Measurements from ENCODE around the gene LIPC.

Gene LIPC

GRCh38 chr15:58504674-58505234 is 73.0 kb downstream of the LIPC start:
- intact Hi-C loops (cut with DNase I): no loop called here
- DNase-seq: no peak

GRCh38 chr15:58505581-58505980 is 73.8 kb downstream of the LIPC start:
- intact Hi-C loops (cut with DNase I): no loop called here
- no peak for DNase-seq

- DNase-seq: no peak
- intact Hi-C loops (cut with DNase I): no loop called here
These were observed 74.3 kb downstream of the LIPC start for GRCh38 chr15:58506064-58506490.

DNA sequence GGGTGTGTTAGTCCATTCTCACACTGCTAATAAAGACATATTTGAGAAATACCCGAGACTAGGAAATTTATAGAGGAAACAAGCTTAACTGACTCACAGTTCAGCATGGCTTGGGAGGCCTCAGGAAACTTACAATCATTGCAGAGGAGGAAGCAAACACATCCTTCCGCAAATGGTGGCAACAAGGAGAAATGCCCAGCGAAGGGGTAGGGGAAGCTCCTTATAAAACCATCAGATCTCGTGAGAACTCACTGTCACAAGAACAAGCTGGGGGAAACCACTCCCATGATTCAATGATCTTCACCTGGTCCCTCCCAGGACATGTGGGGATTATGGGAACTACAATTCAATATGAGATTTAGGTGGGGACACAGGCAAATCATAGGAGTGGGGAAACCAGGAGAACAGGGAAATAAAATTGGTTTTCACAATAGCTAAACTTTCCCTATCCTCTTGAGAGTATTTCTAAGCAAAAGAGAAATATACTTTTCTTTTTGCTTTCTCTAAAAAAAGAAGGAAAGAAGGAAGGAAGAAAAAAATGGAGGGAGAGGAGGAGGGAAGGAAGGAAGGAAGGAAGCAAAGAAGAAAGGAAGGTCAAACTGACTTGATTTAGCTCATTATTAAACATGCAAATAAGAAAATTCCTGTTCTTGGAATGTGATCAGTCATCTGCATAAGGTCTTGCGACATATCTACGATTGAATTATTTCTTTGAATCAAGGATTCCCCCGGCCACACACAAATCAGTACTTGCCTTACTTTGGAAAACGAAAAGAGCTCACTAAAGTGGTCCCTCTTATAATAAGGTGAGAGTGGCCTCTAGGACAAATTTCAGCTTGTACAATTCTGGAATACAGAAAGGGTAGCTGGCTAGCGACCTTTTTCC is 75.2 kb downstream of the LIPC start:
- intact Hi-C loops (cut with DNase I): no loop called here

DNA sequence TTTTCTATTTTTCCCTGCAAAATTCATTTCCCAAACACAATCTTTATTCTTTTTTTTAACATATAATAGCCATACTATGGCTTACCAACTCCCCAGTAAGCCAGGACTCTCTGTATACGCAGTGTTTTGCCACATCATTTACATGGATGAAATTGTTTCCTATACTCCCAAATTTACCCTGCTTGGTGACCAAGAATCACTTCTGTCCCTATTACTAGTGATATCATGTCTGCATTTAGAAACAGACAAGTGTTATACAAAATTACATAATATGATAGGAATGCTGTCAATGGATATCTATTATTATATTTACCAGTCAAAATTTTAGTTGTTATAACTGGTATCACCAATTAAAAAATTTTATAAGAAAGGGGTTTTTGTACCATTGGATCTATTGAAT is 77.8 kb downstream of the LIPC start:
- no peak for DNase-seq
- intact Hi-C loops (cut with DNase I): no loop called here

More for the DNA sequence above, 75.2 kb downstream of the LIPC start:
- no peak for DNase-seq

GRCh38 chr15:58510715-58511598 is 79.2 kb downstream of the LIPC start:
- intact Hi-C loops (cut with DNase I): no loop called here
- no peak for DNase-seq

DNA sequence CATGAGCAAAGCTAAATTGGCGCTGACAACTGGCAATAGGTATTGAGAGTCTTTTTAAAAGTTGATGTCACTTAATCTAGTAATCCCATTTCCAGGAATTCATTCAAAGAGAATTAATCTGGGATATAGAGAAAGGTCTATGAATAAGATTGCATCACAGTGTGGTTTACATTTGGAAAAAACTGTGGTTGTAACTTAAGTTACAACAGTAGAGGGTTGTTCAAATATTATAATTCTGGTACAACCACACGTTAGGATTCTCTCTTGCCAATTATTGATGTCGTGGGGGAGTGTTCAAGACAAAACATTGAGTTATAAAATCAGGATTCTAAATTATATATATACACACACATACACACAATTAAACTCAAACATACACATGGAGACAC is 79.8 kb downstream of the LIPC start:
- DNase-seq: no peak
- intact Hi-C loops (cut with DNase I): no loop called here

- intact Hi-C loops (cut with DNase I): no loop called here
- no peak for DNase-seq
These were observed 80.7 kb downstream of the LIPC start for GRCh38 chr15:58512522-58512921.

GRCh38 chr15:58513008-58513407 is 81.2 kb downstream of the LIPC start:
- intact Hi-C loops (cut with DNase I): no loop called here
- no peak for DNase-seq

DNA sequence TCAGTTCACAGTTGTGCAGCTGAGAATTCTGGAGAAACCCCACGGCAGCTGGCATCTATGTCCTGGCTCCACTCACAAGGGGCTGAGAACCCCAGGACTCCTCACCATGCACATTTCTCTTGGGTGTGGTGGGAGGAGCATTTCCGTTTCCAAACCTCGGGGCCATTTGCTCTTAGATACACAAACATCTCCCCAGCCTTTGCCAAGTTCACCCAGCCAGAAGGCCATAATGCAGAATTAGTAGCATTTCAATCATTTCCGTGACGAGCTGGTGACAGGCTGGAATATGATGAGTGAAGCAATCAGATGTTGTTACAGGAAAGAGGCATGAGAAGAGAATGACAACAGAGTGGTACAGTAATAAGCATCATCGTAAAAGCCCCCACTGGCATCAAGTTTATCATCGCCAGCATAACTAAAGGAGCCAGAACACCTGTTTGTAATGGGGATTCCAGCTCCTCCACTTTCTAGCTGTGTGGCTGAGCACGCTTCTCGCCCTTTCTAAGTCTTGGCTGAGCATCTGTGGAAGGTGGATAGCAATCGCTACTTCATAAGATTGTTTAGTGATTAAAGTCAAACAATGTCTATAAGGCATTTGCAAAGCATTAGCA is 82.0 kb downstream of the LIPC start:
- intact Hi-C loops (cut with DNase I): no loop called here
- no peak for DNase-seq

- intact Hi-C loops (cut with DNase I): no loop called here
- no peak for DNase-seq
These were observed 84.0 kb downstream of the LIPC start for GRCh38 chr15:58515807-58516206.

- peak in 2 of 42 donors; percentile 17 to 26 for DNase-seq
- intact Hi-C loops (cut with DNase I): no loop called here
These were observed 85.5 kb downstream of the LIPC start for GRCh38 chr15:58517252-58517681.

DNA sequence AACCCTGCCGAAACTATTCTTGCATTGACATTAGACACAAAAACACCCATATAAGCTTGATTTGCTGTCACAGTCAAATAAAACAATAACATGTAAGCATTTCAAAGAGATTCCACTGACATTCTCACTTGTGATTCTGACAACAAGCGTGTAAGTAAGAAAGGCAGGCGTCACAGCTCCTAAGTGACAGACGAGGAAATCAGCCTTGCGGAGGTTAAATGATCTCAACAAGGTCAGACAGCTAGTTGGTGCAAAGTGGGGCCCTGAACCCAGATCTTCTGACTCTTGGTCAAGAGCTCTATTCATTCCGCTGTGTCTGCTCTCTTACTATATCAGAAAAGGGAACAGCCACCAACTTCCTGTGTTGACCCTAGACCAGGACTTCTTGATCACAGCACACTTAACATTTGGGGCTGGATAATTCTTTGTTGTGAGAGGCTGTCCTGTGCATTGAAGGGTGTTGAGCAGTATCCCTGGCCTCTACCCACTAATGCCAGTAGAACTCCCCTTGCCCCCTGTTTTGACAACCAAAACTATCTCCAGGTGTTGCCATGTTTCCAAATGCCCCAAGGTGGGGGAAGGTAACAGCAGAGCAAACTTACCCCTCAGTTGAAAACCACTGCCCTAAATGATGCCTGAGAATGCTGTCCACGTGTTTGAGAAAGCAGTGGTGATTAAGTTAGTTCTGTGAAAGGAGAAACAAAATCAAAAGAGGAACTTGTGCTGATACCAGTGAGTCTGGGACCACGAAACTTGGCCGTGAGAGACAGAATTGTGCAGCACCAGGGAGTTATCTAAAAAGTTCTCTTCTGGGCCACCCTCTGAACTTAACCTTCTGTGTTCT is 86.1 kb downstream of the LIPC start:
- intact Hi-C loops (cut with DNase I): no loop called here
- DNase-seq: peak in 4 of 42 donors; percentile 20 to 32 (median 26)

DNA sequence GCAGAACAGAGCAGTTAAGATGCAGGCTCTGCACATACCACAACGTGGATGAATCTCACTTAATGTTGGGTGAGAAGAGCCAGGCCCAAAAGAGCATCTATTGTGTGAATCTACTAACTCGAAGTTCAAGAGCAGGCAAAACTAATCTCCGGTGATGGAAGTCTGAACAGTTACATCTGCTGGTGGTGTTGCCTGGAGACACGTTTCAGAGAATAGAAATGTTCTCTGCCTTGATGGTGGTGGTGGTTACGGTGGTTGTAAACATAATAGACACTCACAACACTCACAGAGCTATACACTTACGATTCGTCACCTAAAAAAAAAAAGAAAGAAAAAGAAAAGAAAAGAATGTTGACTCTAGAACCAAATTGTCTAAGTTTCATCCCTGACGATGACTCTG is 86.8 kb downstream of the LIPC start:
- intact Hi-C loops (cut with DNase I): no loop called here

GRCh38 chr15:58519516-58519915 is 87.7 kb downstream of the LIPC start:
- intact Hi-C loops (cut with DNase I): no loop called here
- DNase-seq: peak in 3 of 42 donors; percentile 15 to 57 (median 32)

More for the DNA sequence above, 86.8 kb downstream of the LIPC start:
- DNase-seq: no peak

DNA sequence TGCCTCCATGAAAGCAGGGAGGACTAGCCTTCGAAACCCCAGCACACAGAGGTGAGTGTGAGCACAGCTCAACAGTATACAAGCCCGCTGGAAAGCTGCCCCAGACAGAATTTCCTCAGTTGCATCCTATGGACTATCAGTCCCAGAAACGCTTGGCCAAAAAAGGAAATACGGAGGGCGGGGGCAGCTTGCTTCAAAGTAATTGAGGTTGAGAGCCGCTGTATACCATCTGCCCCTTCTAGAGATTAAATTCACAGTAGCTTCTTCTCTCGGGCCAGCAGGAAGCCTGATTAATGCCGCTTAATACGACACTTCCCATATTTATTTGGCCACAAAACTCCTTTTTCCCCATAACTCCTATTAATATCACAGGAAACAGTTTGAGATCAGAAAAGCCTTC is 88.7 kb downstream of the LIPC start:
- no peak for DNase-seq
- intact Hi-C loops (cut with DNase I): no loop called here

GRCh38 chr15:58520936-58521292 is 89.1 kb downstream of the LIPC start:
- no peak for DNase-seq
- intact Hi-C loops (cut with DNase I): no loop called here

GRCh38 chr15:58521293-58521991 is 89.7 kb downstream of the LIPC start:
- peak in 39 of 42 donors; percentile 13 to 81 (median 47) for DNase-seq
- intact Hi-C loops (cut with DNase I): no loop called here

Measured in head of caudate nucleus (tissue), 42 donors.